IMR-90 (cell line): ENCODE results near the gene MUCL1. TPM values are rescaled to one million over a fixed set of nuclear protein-coding genes. Genes with fewer than 3 reads are reported as not detected.

Experiments used
- ATAC-seq: fragments of 200-7000 bp; cut with Tn5 transposase; 2 replicates; pipeline ENCODE4 v1.9.1; 2020; ENCODE audit warnings: low read depth, mild to moderate bottlenecking, moderate library complexity
- BruUV-seq: library from RNA; stranded (reverse); fragments of 400-500 nt; replicated peaks from 2 replicates; lab custom pipeline; 2021; lab: Mats Ljungman, UMichigan
- CTCF ChIA-PET: fragments of 300-600 bp; formaldehyde crosslinking; extraction: SDS; loops from one replicate; lab custom pipeline; 2021; ENCODE audit warnings: antibody characterized with exemption; lab: Yijun Ruan, JAX
- POLR2A ChIA-PET: fragments of 300-600 bp; sonication (Branson Sonifier 250); formaldehyde crosslinking; loops from one replicate; lab custom pipeline; 2022; ENCODE audit warnings: antibody characterized with exemption; ENCODE audit not compliant: unreplicated experiment; lab: Charles Lee
- DNase-seq: peaks from one replicate; pipeline ENCODE4 v3.0.0; 2013
- H2AFZ ChIP-seq: replicated peaks from 2 replicates; pipeline ENCODE3; 2013; ENCODE audit warnings: low read length, mild to moderate bottlenecking; ENCODE audit not compliant: poor library complexity
- H2AK5ac ChIP-seq: 2 replicates; pipeline ENCODE4 v1.6.1; 2013; ENCODE audit warnings: low read depth, low read length, inconsistent platforms
- H2AK9ac ChIP-seq: replicated peaks from 2 replicates; pipeline ENCODE3; 2013; ENCODE audit warnings: mild to moderate bottlenecking, low read depth, low read length, moderate library complexity; ENCODE audit not compliant: poor library complexity
- H2BK120ac ChIP-seq: 2 replicates; pipeline ENCODE4 v1.6.1; 2013; ENCODE audit warnings: low read depth, low read length, inconsistent platforms
- H2BK15ac ChIP-seq: 3 replicates; pipeline ENCODE4 v1.6.1; 2013; ENCODE audit warnings: low read depth, low read length, inconsistent platforms
- H2BK20ac ChIP-seq: 2 replicates; pipeline ENCODE4 v1.6.1; 2013; ENCODE audit warnings: low read depth, mild to moderate bottlenecking, inconsistent platforms, low read length, moderate library complexity
- H2BK5ac ChIP-seq: 2 replicates; pipeline ENCODE4 v1.6.1; 2013; ENCODE audit warnings: mild to moderate bottlenecking, low read depth, low read length, inconsistent platforms; ENCODE audit not compliant: poor library complexity, severe bottlenecking
- H3K14ac ChIP-seq: replicated peaks from 2 replicates; pipeline ENCODE4 v1.6.1; 2013; ENCODE audit warnings: low read depth, low read length, inconsistent platforms
- H3K18ac ChIP-seq: 2 replicates; pipeline ENCODE4 v1.6.1; 2013; ENCODE audit warnings: low read depth, low read length, control low read depth
- H3K23ac ChIP-seq: 2 replicates; pipeline ENCODE4 v1.6.1; 2013; ENCODE audit warnings: low read depth, low read length, inconsistent platforms
- H3K27ac ChIP-seq: 2 replicates; pipeline ENCODE4 v1.5.1; 2013; ENCODE audit warnings: mild to moderate bottlenecking, control low read depth, low read length; ENCODE audit not compliant: insufficient read depth
- H3K27me3 ChIP-seq: 2 replicates; pipeline ENCODE4 v1.6.1; 2013; ENCODE audit warnings: low read length; ENCODE audit not compliant: control insufficient read depth, insufficient read depth
- H3K36me3 ChIP-seq: 2 replicates; pipeline ENCODE4 v1.6.1; 2013; ENCODE audit warnings: low read length, mixed read lengths; ENCODE audit not compliant: control insufficient read depth, insufficient read depth
- H3K4ac ChIP-seq: 2 replicates; pipeline ENCODE4 v1.6.1; 2013; ENCODE audit warnings: low read depth, low read length, inconsistent platforms
- H3K4me1 ChIP-seq: 2 replicates; pipeline ENCODE4 v1.6.1; 2013; ENCODE audit warnings: low read length, mixed read lengths; ENCODE audit not compliant: control insufficient read depth, insufficient read depth
- H3K4me2 ChIP-seq: 2 replicates; pipeline ENCODE4 v1.6.1; 2013; ENCODE audit warnings: low read depth, mild to moderate bottlenecking, control low read depth, low read length, moderate library complexity
- H3K4me3 ChIP-seq: 2 replicates; pipeline ENCODE4 v1.5.1; 2013; ENCODE audit warnings: low read depth, mild to moderate bottlenecking, control low read depth, low read length, moderate library complexity; ENCODE audit not compliant: insufficient read depth
- H3K56ac ChIP-seq: 2 replicates; pipeline ENCODE4 v1.6.1; 2013; ENCODE audit warnings: low read length, inconsistent platforms; ENCODE audit not compliant: insufficient read depth; ENCODE audit errors: extremely low read depth
- H3K79me1 ChIP-seq, 2 experiments: 2 replicates each; pipeline ENCODE4 v1.6.1; 2013; ENCODE audit warnings: low read length in 2 of 2, inconsistent platforms in 1 of 2, low read depth in 1 of 2
- H3K9ac ChIP-seq: 2 replicates; pipeline ENCODE4 v1.6.1; 2013; ENCODE audit warnings: low read depth, low read length, control low read depth
- H3K9me1 ChIP-seq: 2 replicates; pipeline ENCODE4 v1.6.1; 2013; ENCODE audit warnings: low read length, inconsistent platforms; ENCODE audit not compliant: insufficient read depth
- H3K9me3 ChIP-seq: 2 replicates; pipeline ENCODE4 v1.6.1; 2013; ENCODE audit warnings: low read length; ENCODE audit not compliant: control insufficient read depth, insufficient read depth
- H4K20me1 ChIP-seq: 2 replicates; pipeline ENCODE4 v1.6.1; 2013; ENCODE audit warnings: low read length, inconsistent platforms; ENCODE audit not compliant: insufficient read depth
- H4K5ac ChIP-seq: 2 replicates; pipeline ENCODE4 v1.6.1; 2013; ENCODE audit warnings: mild to moderate bottlenecking, low read depth, low read length, control low read depth
- H4K8ac ChIP-seq, 2 experiments: 2 replicates each; pipeline ENCODE4 v1.6.1; 2013; ENCODE audit warnings: low read depth in 2 of 2, low read length in 2 of 2, control low read depth in 1 of 2, inconsistent platforms in 1 of 2
- H4K91ac ChIP-seq: 2 replicates; pipeline ENCODE4 v1.6.1; 2013; ENCODE audit warnings: low read depth, low read length, inconsistent platforms; ENCODE audit not compliant: insufficient read depth
- BHLHE40 ChIP-seq: fragments of 150-350 bp; IDR thresholded peaks from 2 replicates; pipeline ENCODE4 v1.6.1; 2016; ENCODE audit warnings: mild to moderate bottlenecking, low read depth, low read length
- CEBPB ChIP-seq: IDR thresholded peaks from 2 replicates; pipeline ENCODE4 v1.6.1; 2012; ENCODE audit warnings: low read depth, low read length, improper control_type of control experiment
- CHD1 ChIP-seq: IDR thresholded peaks from 2 replicates; pipeline ENCODE4 v1.6.1; 2012; ENCODE audit warnings: low read depth, low read length, improper control_type of control experiment
- FOS ChIP-seq: fragments of 150-350 bp; IDR thresholded peaks from 2 replicates; pipeline ENCODE4 v1.6.1; 2016; ENCODE audit warnings: low read depth, low read length
- MAFK ChIP-seq: IDR thresholded peaks from 2 replicates; pipeline ENCODE4 v1.6.1; 2012; ENCODE audit warnings: low read depth, low read length, improper control_type of control experiment
- MAZ ChIP-seq: IDR thresholded peaks from 2 replicates; pipeline ENCODE4 v1.6.1; 2012; ENCODE audit warnings: low read depth, mild to moderate bottlenecking, low read length, improper control_type of control experiment, moderate library complexity, borderline replicate concordance
- MXI1 ChIP-seq: IDR thresholded peaks from 2 replicates; pipeline ENCODE4 v1.6.1; 2012; ENCODE audit warnings: low read depth, mild to moderate bottlenecking, low read length, moderate library complexity, borderline replicate concordance
- NFE2L2 ChIP-seq: fragments of 150-350 bp; IDR thresholded peaks from 2 replicates; pipeline ENCODE4 v1.6.1; 2016; ENCODE audit warnings: low read depth, mild to moderate bottlenecking, low read length
- RAD21 ChIP-seq: IDR thresholded peaks from 2 replicates; pipeline ENCODE4 v1.6.1; 2012; ENCODE audit warnings: low read length, improper control_type of control experiment
- RCOR1 ChIP-seq: IDR thresholded peaks from 2 replicates; pipeline ENCODE4 v1.6.1; 2012; ENCODE audit warnings: mild to moderate bottlenecking, low read length, improper control_type of control experiment; ENCODE audit not compliant: insufficient replicate concordance
- RFX5 ChIP-seq: IDR thresholded peaks from 2 replicates; pipeline ENCODE4 v1.8.0; 2012; ENCODE audit warnings: low read depth, mild to moderate bottlenecking, low read length, moderate library complexity
- dilution Hi-C: fragments of 300-500 bp; cut with HindIII; formaldehyde crosslinking; loops from one replicate; pipeline ENCODE4 v1.14.3; 2018; ENCODE audit warnings: low sequenced_read_pairs; ENCODE audit not compliant: unreplicated experiment
- in situ Hi-C: fragments of 300-500 bp; cut with MboI; formaldehyde crosslinking; loops from 3 replicates; pipeline ENCODE4 v1.14.3; 2019; ENCODE audit warnings: low sequenced_read_pairs, inconsistent platforms, mixed read lengths
- intact Hi-C: fragments of 100-400 bp; cut with micrococcal nuclease; formaldehyde crosslinking; loops from 2 replicates; pipeline ENCODE4 v1.10.0; 2022
- polyA plus RNA-seq, 3 experiments: library from polyadenylated mRNA; depleted of rRNA; stranded (reverse); fragments of >200 nt; gene quantifications; 2 replicates each; pipeline ENCODE4 v1.2.3, GENCODE V29; 2012; ENCODE audit warnings: low replicate concordance in 1 of 3
- total RNA-seq: library from RNA; depleted of rRNA; stranded (reverse); fragments of >200 nt; gene quantifications from 2 replicates; pipeline ENCODE4 v1.2.3, GENCODE V29; 2012
- TF ChIP-seq, protein P1 (sequence below): fragments of 150-350 bp; IDR thresholded peaks from 2 replicates; pipeline ENCODE4 v1.6.1; 2017; ENCODE audit warnings: mild to moderate bottlenecking, antibody characterized with exemption, low read length, low read depth
- TF ChIP-seq, protein P2 (sequence below): fragments of 150-350 bp; IDR thresholded peaks from 2 replicates; pipeline ENCODE4 v1.6.1; 2016; ENCODE audit warnings: low read depth, mild to moderate bottlenecking, low read length, moderate library complexity, borderline replicate concordance
- TF ChIP-seq, protein P3 (sequence below): conservative IDR thresholded peaks from 2 replicates; pipeline ENCODE4 v1.5.1; 2012; ENCODE audit warnings: mild to moderate bottlenecking, low read depth, low read length, improper control_type of control experiment

Gene MUCL1
- total and polyA plus RNA-seq, 2 of the 4 experiments (the other 2 are of a cell fraction), result not detected

DNA sequence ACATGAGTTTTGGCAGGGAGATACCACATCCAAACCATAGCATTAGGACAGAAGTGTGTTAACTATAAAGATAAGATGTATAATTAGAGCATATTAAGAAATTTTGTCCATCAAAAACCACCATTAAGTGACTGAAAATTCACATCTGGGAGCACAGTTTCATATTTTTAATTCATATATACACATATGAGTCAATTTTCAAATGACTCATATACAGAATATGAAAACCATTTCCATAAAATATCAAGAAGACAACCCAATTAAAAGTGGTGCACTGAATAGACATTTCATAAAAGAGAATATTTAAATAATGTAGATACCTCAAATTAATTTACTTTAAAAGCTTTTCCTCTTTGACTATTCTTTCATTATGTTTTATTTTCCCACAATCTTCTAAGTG, 25.3 kb downstream of the MUCL1 start:
- H2BK15ac ChIP-seq, result no peak overlapping the region
- H3K23ac ChIP-seq, result no peak overlapping the region
- H2BK20ac ChIP-seq, result no peak overlapping the region
- no peak overlapping the region for H2AFZ ChIP-seq
- H3K14ac ChIP-seq, result no peak overlapping the region
- no peak overlapping the region for H3K4me3 ChIP-seq
- H4K5ac ChIP-seq, result no peak overlapping the region
- no peak overlapping the region for H3K18ac ChIP-seq
- H4K8ac ChIP-seq, result no peak overlapping the region
- no peak overlapping the region for H4K91ac ChIP-seq
- H3K27me3 ChIP-seq, result no peaks in the 10 kb centered on the region
- no peak overlapping the region for H3K27ac ChIP-seq
- H4K20me1 ChIP-seq, result no peaks in the 10 kb centered on the region
- H3K36me3 ChIP-seq, result no peaks in the 10 kb centered on the region
- no peaks in the 10 kb centered on the region for H3K4me1 ChIP-seq
- dilution Hi-C loops (no loop called here), in situ Hi-C loops (no loop called here), intact Hi-C loops (no loop called here)
- H2BK120ac ChIP-seq, result no peak overlapping the region
- H3K9me1 ChIP-seq, result no peaks in the 10 kb centered on the region
- H3K4ac ChIP-seq, result no peak overlapping the region
- H2AK9ac ChIP-seq, result no peak overlapping the region
- H2BK5ac ChIP-seq, result no peak overlapping the region
- TF ChIP-seq MAZ, result no peak
- TF ChIP-seq, protein P1, sequence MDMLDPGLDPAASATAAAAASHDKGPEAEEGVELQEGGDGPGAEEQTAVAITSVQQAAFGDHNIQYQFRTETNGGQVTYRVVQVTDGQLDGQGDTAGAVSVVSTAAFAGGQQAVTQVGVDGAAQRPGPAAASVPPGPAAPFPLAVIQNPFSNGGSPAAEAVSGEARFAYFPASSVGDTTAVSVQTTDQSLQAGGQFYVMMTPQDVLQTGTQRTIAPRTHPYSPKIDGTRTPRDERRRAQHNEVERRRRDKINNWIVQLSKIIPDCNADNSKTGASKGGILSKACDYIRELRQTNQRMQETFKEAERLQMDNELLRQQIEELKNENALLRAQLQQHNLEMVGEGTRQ, result no peak
- no peak for TF ChIP-seq RAD21
- no peak for TF ChIP-seq RCOR1
- no peak for TF ChIP-seq CEBPB
- no peak for TF ChIP-seq BHLHE40
- TF ChIP-seq, protein P2, sequence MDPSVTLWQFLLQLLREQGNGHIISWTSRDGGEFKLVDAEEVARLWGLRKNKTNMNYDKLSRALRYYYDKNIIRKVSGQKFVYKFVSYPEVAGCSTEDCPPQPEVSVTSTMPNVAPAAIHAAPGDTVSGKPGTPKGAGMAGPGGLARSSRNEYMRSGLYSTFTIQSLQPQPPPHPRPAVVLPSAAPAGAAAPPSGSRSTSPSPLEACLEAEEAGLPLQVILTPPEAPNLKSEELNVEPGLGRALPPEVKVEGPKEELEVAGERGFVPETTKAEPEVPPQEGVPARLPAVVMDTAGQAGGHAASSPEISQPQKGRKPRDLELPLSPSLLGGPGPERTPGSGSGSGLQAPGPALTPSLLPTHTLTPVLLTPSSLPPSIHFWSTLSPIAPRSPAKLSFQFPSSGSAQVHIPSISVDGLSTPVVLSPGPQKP, result no peak
- no peak for TF ChIP-seq CHD1
- TF ChIP-seq MAFK, result no peak
- TF ChIP-seq FOS, result no peak
- no peak for TF ChIP-seq MXI1
- no peak for TF ChIP-seq NFE2L2
- TF ChIP-seq, protein P3, sequence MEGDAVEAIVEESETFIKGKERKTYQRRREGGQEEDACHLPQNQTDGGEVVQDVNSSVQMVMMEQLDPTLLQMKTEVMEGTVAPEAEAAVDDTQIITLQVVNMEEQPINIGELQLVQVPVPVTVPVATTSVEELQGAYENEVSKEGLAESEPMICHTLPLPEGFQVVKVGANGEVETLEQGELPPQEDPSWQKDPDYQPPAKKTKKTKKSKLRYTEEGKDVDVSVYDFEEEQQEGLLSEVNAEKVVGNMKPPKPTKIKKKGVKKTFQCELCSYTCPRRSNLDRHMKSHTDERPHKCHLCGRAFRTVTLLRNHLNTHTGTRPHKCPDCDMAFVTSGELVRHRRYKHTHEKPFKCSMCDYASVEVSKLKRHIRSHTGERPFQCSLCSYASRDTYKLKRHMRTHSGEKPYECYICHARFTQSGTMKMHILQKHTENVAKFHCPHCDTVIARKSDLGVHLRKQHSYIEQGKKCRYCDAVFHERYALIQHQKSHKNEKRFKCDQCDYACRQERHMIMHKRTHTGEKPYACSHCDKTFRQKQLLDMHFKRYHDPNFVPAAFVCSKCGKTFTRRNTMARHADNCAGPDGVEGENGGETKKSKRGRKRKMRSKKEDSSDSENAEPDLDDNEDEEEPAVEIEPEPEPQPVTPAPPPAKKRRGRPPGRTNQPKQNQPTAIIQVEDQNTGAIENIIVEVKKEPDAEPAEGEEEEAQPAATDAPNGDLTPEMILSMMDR, result no peak
- TF ChIP-seq RFX5, result no peak
- no peak for ATAC-seq
- ChIA-PET POLR2A (no interaction called here), CTCF (no interaction called here)
- no peak overlapping the region for H3K56ac ChIP-seq
- no peaks in the 10 kb centered on the region for H3K79me1 ChIP-seq
- no peak overlapping the region for H3K4me2 ChIP-seq
- BruUV-seq, result no TSS peak
- H3K9ac ChIP-seq, result no peak overlapping the region
- DNase-seq, result no peak
- no peak overlapping the region for H2AK5ac ChIP-seq
- no peaks in the 10 kb centered on the region for H3K9me3 ChIP-seq
